A549 (cell line): ENCODE data around the gene CCNB2.

Experiments
- BHLHE40 ChIP-seq: IDR thresholded peaks from 2 replicates; pipeline ENCODE4 v1.6.1; 2012; ENCODE audit warnings: low read depth, low read length, inconsistent platforms
- CTCF ChIP-seq: fragments of >200 bp; sonication (Bioruptor Twin); formaldehyde crosslinking; IDR thresholded peaks from 3 replicates; pipeline ENCODE4 v1.5.1; 2016
- EHMT2 ChIP-seq: fragments of 200-600 bp; sonication (generic); IDR thresholded peaks from 2 replicates; pipeline ENCODE4 v1.6.1; 2016; ENCODE audit warnings: antibody characterized with exemption, low read depth, mild to moderate bottlenecking, moderate library complexity
- ESRRA ChIP-seq: fragments of 150-350 bp; IDR thresholded peaks from 2 replicates; pipeline ENCODE4 v1.6.1; 2014; ENCODE audit warnings: mild to moderate bottlenecking, low read length, borderline replicate concordance
- HES2 ChIP-seq: fragments of >200 bp; sonication (Bioruptor Twin); formaldehyde crosslinking; IDR thresholded peaks from 2 replicates; pipeline ENCODE4 v1.6.1; 2016
- JUN ChIP-seq, 2 experiments: fragments of >200 bp; sonication (Bioruptor Twin); formaldehyde crosslinking; IDR thresholded peaks; 2 replicates in 1 of 2; 3 replicates in 1 of 2; pipeline ENCODE4 v1.6.1; 2016 to 2017
- KDM1A ChIP-seq: fragments of 200-600 bp; sonication (generic); IDR thresholded peaks from 2 replicates; pipeline ENCODE4 v1.6.1; 2016; ENCODE audit warnings: low read depth, mild to moderate bottlenecking
- MAX ChIP-seq: IDR thresholded peaks from 2 replicates; pipeline ENCODE4 v1.6.1; 2012
- POLR2A ChIP-seq: IDR thresholded peaks from 2 replicates; pipeline ENCODE4 v1.6.1; 2012; ENCODE audit warnings: mild to moderate bottlenecking, low read length
- RAD21 ChIP-seq, 2 experiments: fragments of >200 bp in 1 of 2; sonication (Bioruptor Twin) in 1 of 2; formaldehyde crosslinking in 1 of 2; IDR thresholded peaks in 1 of 2; conservative IDR thresholded peaks in 1 of 2; 2 replicates in 1 of 2; 3 replicates in 1 of 2; pipeline ENCODE4 v1.6.1; 2012 to 2018; ENCODE audit warnings: inconsistent platforms in 1 of 2
- REST ChIP-seq: fragments of 200-600 bp; sonication (generic); IDR thresholded peaks from 2 replicates; pipeline ENCODE4 v1.6.1; 2016; ENCODE audit warnings: antibody characterized with exemption, mild to moderate bottlenecking, moderate library complexity
- USF2 ChIP-seq: fragments of 450-650 bp; IDR thresholded peaks from 2 replicates; pipeline ENCODE4 v1.6.1; 2014; ENCODE audit warnings: antibody characterized with exemption
- ZFP36 ChIP-seq: fragments of 450-650 bp; IDR thresholded peaks from 2 replicates; pipeline ENCODE4 v1.6.1; 2014; ENCODE audit warnings: borderline replicate concordance; ENCODE audit not compliant: partially characterized antibody

- TF ChIP-seq POLR2A (no peak), CTCF (no peak), HES2 (no peak), MAX (no peak), ZFP36 (no peak), ESRRA (no peak), REST (no peak), JUN (IDR thresholded peaks at IDR 0.05) (no peak), RAD21 (conservative IDR thresholded peaks at IDR 0.05 in 1 of 2, IDR thresholded peaks at IDR 0.05 in 1 of 2) (no peak), USF2 (no peak), EHMT2 (no peak), KDM1A (no peak), BHLHE40 (no peak)
Measured at GRCh38 chr15:59155431-59155830, 50.5 kb downstream of the CCNB2 start.
